Peyer's patch (tissue), 4 donors: ENCODE measurements around the gene KCNQ5.

Source experiments
- POLR2A ChIP-seq, 2 donors: fragments of 450-650 bp; IDR thresholded peaks; one replicate each; pipeline ENCODE4 v1.5.1; 2017; ENCODE audit warnings: antibody characterized with exemption in 2 of 2, mild to moderate bottlenecking in 2 of 2, moderate library complexity in 2 of 2
- TF ChIP-seq, protein P1 (sequence below), 6 experiments: fragments of 450-650 bp in 4 of 6; fragments of 200-600 bp in 2 of 6; sonication (generic) in 1 of 6; IDR thresholded peaks; one replicate each; pipeline ENCODE4 v1.5.1; 2017 to 2019; ENCODE audit warnings: antibody characterized with exemption in 6 of 6, mild to moderate bottlenecking in 3 of 6, moderate library complexity in 1 of 6

DNA sequence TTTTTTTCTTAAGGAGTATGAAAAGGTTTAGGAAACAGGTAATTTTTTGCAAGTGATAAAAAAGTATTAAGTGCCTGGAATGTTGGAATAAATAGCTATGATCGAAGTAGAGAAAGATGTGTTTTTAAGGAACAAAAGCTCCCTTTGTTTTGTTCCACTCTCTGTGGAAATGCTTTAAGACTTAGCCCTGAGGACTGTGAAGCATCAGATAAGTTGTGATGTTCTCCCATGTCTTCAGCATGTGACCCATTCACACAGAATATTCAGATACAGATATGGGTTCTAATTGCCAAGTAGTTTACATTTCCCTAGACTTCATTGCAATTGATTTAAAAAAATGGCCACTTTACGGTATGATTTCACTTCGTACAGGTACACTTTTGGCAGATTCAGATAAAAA, 80.6 kb downstream of the KCNQ5 start:
- TF ChIP-seq, protein P1, sequence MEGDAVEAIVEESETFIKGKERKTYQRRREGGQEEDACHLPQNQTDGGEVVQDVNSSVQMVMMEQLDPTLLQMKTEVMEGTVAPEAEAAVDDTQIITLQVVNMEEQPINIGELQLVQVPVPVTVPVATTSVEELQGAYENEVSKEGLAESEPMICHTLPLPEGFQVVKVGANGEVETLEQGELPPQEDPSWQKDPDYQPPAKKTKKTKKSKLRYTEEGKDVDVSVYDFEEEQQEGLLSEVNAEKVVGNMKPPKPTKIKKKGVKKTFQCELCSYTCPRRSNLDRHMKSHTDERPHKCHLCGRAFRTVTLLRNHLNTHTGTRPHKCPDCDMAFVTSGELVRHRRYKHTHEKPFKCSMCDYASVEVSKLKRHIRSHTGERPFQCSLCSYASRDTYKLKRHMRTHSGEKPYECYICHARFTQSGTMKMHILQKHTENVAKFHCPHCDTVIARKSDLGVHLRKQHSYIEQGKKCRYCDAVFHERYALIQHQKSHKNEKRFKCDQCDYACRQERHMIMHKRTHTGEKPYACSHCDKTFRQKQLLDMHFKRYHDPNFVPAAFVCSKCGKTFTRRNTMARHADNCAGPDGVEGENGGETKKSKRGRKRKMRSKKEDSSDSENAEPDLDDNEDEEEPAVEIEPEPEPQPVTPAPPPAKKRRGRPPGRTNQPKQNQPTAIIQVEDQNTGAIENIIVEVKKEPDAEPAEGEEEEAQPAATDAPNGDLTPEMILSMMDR (IDR thresholded peaks at IDR 0.05), result no peak
- TF ChIP-seq POLR2A (IDR thresholded peaks at IDR 0.05), result no peak
